GM23338 (cell line): ENCODE results near the gene RPS17. TPM values are rescaled to one million over a fixed set of nuclear protein-coding genes. Genes with fewer than 3 reads are reported as not detected.

Experiments
- ATAC-seq: fragments of 200-7000 bp; cut with Tn5 transposase; 3 replicates; pipeline ENCODE4 v1.9.1; 2020
- DNase-seq: peaks from one replicate; pipeline ENCODE4 v3.0.0-alpha.2; 2015; ENCODE audit warnings: low spot score
- H2AFZ ChIP-seq: fragments of 200-600 bp; sonication (generic); 2 replicates; pipeline ENCODE4 v1.8.0; 2016; ENCODE audit warnings: antibody characterized with exemption, mild to moderate bottlenecking, moderate library complexity
- H3F3A ChIP-seq: fragments of 200-600 bp; sonication (generic); replicated peaks from 2 replicates; pipeline ENCODE4 v1.8.0; 2017; ENCODE audit warnings: antibody characterized with exemption, mixed run types, low read depth
- H3K27ac ChIP-seq: fragments of 200-600 bp; sonication (generic); 2 replicates; pipeline ENCODE4 v1.6.1; 2016; ENCODE audit warnings: low read depth
- H3K27me3 ChIP-seq: fragments of 200-600 bp; sonication (generic); 2 replicates; pipeline ENCODE4 v1.8.0; 2016; ENCODE audit warnings: mild to moderate bottlenecking, mixed run types, moderate library complexity; ENCODE audit not compliant: insufficient read depth
- H3K36me3 ChIP-seq: fragments of 200-600 bp; sonication (generic); 2 replicates; pipeline ENCODE4 v1.8.0; 2016; ENCODE audit warnings: mild to moderate bottlenecking; ENCODE audit not compliant: insufficient read depth
- H3K4me1 ChIP-seq: fragments of 200-600 bp; sonication (generic); 2 replicates; pipeline ENCODE4 v1.8.0; 2016; ENCODE audit warnings: mild to moderate bottlenecking, moderate library complexity; ENCODE audit not compliant: insufficient read depth
- H3K4me2 ChIP-seq: fragments of 200-600 bp; sonication (generic); 2 replicates; pipeline ENCODE4 v1.7.1; 2017; ENCODE audit warnings: mixed run types
- H3K4me3 ChIP-seq: fragments of 200-600 bp; sonication (generic); 2 replicates; pipeline ENCODE4 v1.6.1; 2016; ENCODE audit warnings: mixed run types
- H3K79me2 ChIP-seq: fragments of 200-600 bp; sonication (generic); replicated peaks from 2 replicates; pipeline ENCODE4 v1.8.0; 2017; ENCODE audit warnings: mild to moderate bottlenecking; ENCODE audit not compliant: insufficient read depth
- H3K9me2 ChIP-seq: fragments of 200-600 bp; sonication (generic); 2 replicates; pipeline ENCODE4 v1.8.0; 2017; ENCODE audit not compliant: insufficient read depth
- H4K20me1 ChIP-seq: fragments of 200-600 bp; sonication (generic); replicated peaks from 2 replicates; pipeline ENCODE4 v1.8.0; 2017; ENCODE audit warnings: mild to moderate bottlenecking; ENCODE audit not compliant: insufficient read depth
- H3K27ac Mint-ChIP-seq: 2 replicates; pipeline ENCODE4 v1.8.0; 2020; ENCODE audit warnings: inconsistent platforms, mild to moderate bottlenecking, moderate library complexity, mixed read lengths
- H3K27me3 Mint-ChIP-seq: 3 replicates; pipeline ENCODE4 v1.8.0; 2022; ENCODE audit warnings: low read depth, mild to moderate bottlenecking, moderate library complexity, mixed read lengths, inconsistent platforms; ENCODE audit not compliant: insufficient read depth, poor library complexity
- H3K36me3 Mint-ChIP-seq: 3 replicates; pipeline ENCODE4 v1.8.0; 2021; ENCODE audit warnings: low read depth, mild to moderate bottlenecking, inconsistent platforms, moderate library complexity, mixed read lengths
- H3K4me1 Mint-ChIP-seq: 3 replicates; pipeline ENCODE4 v1.8.0; 2020; ENCODE audit warnings: mild to moderate bottlenecking, inconsistent platforms, mixed read lengths
- H3K4me3 Mint-ChIP-seq: 3 replicates; pipeline ENCODE4 v1.8.0; 2021; ENCODE audit warnings: moderate library complexity, mild to moderate bottlenecking, inconsistent platforms, mixed read lengths
- H3K9me3 Mint-ChIP-seq: 3 replicates; pipeline ENCODE4 v1.8.0; 2020; ENCODE audit warnings: moderate library complexity, mild to moderate bottlenecking, inconsistent platforms, mixed read lengths
- CREB1 ChIP-seq: fragments of 250-450 bp; sonication (Bioruptor Pico); IDR thresholded peaks from 2 replicates; pipeline ENCODE4 v1.5.0; 2020; ENCODE audit warnings: low read depth, mild to moderate bottlenecking, moderate library complexity
- NANOG ChIP-seq: IDR thresholded peaks from 2 replicates; pipeline ENCODE4 v1.6.1; 2016; ENCODE audit warnings: antibody characterized with exemption, borderline replicate concordance
- STAT1 ChIP-seq: IDR thresholded peaks from one replicate; pipeline ENCODE4 v1.6.1; 2016; ENCODE audit warnings: antibody characterized with exemption; ENCODE audit not compliant: unreplicated experiment
- ZNF114 ChIP-seq: fragments of 250-450 bp; sonication (Bioruptor Pico); IDR thresholded peaks from 2 replicates; pipeline ENCODE4 v1.5.0; 2020; ENCODE audit warnings: mild to moderate bottlenecking, moderate library complexity
- ZNF462 ChIP-seq: fragments of 250-450 bp; sonication (Bioruptor Pico); IDR thresholded peaks from 2 replicates; pipeline ENCODE4 v1.5.0; 2020; ENCODE audit warnings: mild to moderate bottlenecking, moderate library complexity
- polyA plus RNA-seq: library from polyadenylated mRNA; unstranded; fragments of >200 nt; fragmentation: Nextera tagmentation; extraction: Ambion mirVana; gene quantifications from 2 replicates; pipeline ENCODE4 v1.2.1, GENCODE V29; 2016
- total RNA-seq: library from RNA; depleted of rRNA; stranded (reverse); fragments of >200 nt; shearing (Covaris generic); gene quantifications from 2 replicates; pipeline ENCODE4 v1.2.3, GENCODE V29; 2014

RPS17 gene
- total and polyA plus RNA-seq, 2 experiments from 2014 or later = 1,741 to 1,928 TPM

GRCh38 chr15:82568986-82569385, 28.7 kb upstream of the RPS17 start (continued):
- TF ChIP-seq ZNF462 (CRISPR knock-in tag) = no peak

GRCh38 chr15:82567661-82568060, 27.4 kb upstream of the RPS17 start:
- Histone ChIP-seq H4K20me1 (no peaks in the 10 kb centered on the region), H3K79me2 (no peaks in the 10 kb centered on the region), H3K4me3 (no peak overlapping the region), H3K36me3 (no peaks in the 10 kb centered on the region), H3F3A (no peaks in the 10 kb centered on the region), H3K4me1 (peaks cover 28% of the 10 kb centered on the region), H2AFZ (no peak overlapping the region), H3K4me2 (no peak overlapping the region), H3K27ac (no peak overlapping the region), H3K27me3 (no peaks in the 10 kb centered on the region), H3K9me2 (no peaks in the 10 kb centered on the region)
- Mint-ChIP-seq H3K9me3 (no peaks in the 10 kb centered on the region), H3K36me3 (no peaks in the 10 kb centered on the region), H3K4me1 (peaks cover 34% of the 10 kb centered on the region), H3K27ac (no peak overlapping the region), H3K4me3 (no peak overlapping the region), H3K27me3 (peaks cover 2% of the 10 kb centered on the region)
- DNase-seq = no peak
- TF ChIP-seq NANOG (no peak), STAT1 (no peak), ZNF114 (no peak)
- no peak for ATAC-seq

GRCh38 chr15:82566690-82567089, 26.4 kb upstream of the RPS17 start:
- Histone ChIP-seq H3K79me2 (no peaks in the 10 kb centered on the region), H3K27ac (no peak overlapping the region), H3F3A (no peaks in the 10 kb centered on the region), H2AFZ (no peak overlapping the region), H3K27me3 (no peaks in the 10 kb centered on the region), H3K9me2 (no peaks in the 10 kb centered on the region), H3K4me2 (no peak overlapping the region), H3K36me3 (no peaks in the 10 kb centered on the region), H3K4me1 (peaks cover 20% of the 10 kb centered on the region), H4K20me1 (no peaks in the 10 kb centered on the region), H3K4me3 (no peak overlapping the region)
- H3K9me3 Mint-ChIP-seq = no peaks in the 10 kb centered on the region
- no peaks in the 10 kb centered on the region for H3K27me3 Mint-ChIP-seq
- no peaks in the 10 kb centered on the region for H3K36me3 Mint-ChIP-seq
- no peak overlapping the region for H3K4me3 Mint-ChIP-seq
- H3K4me1 Mint-ChIP-seq = peaks cover 27% of the 10 kb centered on the region
- DNase-seq = no peak
- no peak for ATAC-seq
- no peak overlapping the region for H3K27ac Mint-ChIP-seq
- TF ChIP-seq ZNF462 (CRISPR knock-in tag) (no peak), ZNF114 (no peak), CREB1 (CRISPR knock-in tag) (no peak)
